Fibroblast of the conjunctiva (primary cell): ENCODE data around the gene ROR1.

ENCODE experiments used
- DNase-seq: peaks from one replicate; pipeline ENCODE4 v3.0.0-alpha.2; 2010; ENCODE audit warnings: low read depth

Gene ROR1

GRCh38 chr1:63773815-63774616 lies at the start of gene ROR1:
Gene ROR1, plus strand, starts transcription at chr1:63774017.
- peak; percentile 82 for DNase-seq

- DNase-seq, result no peak
Measured at GRCh38 chr1:63724375-63724899, 49.4 kb upstream of the ROR1 start.

DNA sequence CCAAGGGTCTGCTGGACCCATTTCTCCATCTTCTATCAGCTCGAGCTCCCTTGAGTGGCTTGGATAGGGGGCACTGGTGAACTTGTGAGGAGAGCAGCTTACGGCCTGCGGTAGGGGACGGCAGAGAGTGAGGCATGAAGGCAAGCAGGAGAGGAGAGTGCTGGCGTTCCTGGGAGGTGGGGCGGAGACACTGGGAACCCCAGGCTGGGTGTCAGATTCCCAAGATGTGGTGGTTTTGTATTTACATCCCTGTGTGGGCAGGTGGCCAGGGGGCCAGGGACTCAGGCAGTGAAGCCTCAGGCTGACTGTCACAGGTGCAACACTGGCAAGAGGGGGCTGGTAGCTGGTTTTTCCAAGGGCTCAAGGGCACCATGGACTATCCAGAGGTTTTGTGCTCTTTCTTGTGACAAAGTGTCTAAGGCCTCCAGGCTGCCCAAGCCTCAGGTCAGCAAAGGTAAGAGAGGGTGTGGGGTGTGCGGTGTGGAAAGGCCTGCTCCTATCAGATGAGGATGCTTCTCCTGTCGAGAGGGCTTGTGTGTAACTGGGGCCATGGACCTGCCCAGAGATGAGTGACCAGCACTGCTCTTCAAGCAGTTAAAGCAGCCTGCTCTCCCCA lies 45.1 kb upstream of the ROR1 start:
- no peak for DNase-seq

DNA sequence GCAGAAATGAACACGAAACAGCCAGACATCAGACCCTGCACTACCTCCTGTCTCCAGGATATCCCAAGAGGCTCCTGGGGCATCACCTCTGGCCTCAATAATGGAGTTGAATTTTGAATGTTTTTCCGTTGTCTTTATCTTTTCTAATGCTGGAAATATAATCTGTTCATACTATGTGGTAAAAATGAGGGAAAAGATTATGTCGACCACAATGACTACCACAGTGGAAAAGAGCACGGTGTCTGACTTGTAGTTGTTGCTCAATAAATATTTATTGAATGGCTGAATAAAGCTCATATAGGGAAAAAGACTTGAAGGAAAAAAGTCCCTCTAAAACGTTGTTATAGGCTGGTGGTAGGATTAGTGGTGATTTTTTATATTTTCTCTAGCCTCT lies 44.6 kb upstream of the ROR1 start:
- DNase-seq, result no peak

DNA sequence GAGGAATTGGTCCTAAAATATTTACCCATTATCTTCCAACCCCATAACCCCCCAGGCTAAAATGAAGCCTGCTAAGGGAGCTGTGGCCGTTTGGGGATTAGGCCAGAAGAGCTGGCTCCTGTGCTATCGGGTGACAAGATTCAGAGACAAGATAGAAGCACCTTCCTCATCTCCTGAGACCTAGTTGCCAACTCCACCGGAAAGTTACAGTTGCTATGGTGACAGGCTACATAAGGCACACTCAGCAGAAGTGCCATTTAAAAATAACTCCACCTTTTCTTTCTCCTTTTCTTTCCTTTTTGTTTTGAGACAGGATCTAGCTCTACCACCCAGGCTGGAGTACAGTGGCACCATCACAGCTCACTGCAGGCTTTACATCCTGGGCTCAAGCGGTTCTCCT lies 43.6 kb upstream of the ROR1 start:
- no peak for DNase-seq

GRCh38 chr1:63731117-63732043 lies 42.4 kb upstream of the ROR1 start:
- DNase-seq, result peak; percentile 70

- no peak for DNase-seq
Measured at GRCh38 chr1:63732666-63733065, 41.2 kb upstream of the ROR1 start.

- DNase-seq, result no peak
Measured at GRCh38 chr1:63738772-63739171, 35.0 kb upstream of the ROR1 start.

DNA sequence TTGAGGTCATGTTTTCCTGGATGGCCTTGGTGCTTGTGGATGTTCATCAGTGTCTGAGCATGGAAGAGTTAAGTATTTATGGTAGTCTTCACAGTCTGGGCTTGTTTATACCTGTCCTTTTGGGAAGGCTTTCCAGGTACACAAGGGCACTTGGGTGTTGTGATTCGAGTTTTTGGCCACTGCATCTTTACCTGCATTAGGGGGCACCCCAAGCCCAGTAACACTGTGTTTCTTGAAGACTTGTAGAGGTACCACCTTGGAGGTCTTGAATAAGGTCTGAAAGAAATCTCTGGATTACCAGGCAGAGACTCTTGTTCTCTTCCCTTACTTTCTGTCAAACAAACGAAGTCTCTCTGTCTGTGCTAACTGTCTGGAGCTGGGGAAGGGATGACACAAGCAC lies 34.4 kb upstream of the ROR1 start:
- no peak for DNase-seq

DNA sequence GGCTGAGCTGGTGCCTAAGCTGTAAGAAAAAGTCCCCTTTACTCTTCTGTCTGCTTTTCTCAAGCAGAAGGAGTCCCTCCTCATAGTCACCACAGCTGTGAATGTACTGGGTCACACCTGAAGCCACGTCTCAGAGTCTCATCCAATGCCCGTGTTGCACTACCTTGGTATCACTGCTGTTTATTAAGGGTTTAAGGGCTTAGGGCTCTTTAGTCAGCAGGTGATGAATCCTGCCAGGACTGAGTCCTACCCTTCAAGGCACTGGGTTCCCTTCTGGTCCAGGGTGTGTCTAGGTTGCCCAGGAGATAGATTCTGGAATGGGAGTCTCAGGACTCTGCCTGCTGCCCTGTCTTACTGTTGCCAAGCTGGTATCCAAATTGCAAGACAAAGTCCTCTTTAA lies 33.4 kb upstream of the ROR1 start:
- DNase-seq, result no peak

DNA sequence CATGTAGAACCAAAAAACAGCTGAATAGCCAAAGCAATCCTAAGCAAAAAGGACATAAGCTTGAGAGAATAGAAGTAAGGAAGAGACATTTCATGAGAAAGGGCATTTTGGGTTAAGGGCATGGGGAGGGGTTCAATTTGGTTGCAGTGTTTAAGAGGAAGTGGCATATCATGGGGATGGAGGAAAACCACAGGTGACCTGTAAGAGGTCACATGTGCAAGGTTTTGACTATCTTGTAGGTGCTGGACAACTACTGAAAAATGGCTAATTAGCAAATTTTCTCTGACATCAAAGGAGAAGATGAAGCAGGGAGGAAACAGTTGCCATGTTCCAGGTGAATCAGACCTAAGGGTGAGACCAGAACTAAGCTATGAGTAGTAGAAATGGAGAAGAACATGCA lies 31.3 kb upstream of the ROR1 start:
- DNase-seq, result no peak

DNA sequence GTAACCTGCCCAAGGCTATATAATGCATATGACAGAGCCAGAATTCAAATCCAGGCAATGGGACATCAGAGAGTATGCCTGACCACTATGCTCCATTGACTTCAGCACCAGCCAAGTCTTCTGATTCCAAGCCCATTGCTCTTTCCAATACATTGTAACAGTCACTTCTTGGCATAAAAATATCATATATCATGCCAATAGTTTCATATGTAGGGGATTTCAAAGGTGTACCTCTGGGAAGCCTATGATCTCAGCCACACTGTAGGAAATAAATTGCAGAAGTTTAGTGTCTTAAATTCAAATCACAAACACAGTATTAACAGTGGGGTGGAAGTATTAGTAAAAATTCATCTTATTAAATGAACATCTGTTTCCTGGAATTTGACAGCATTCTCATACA lies 30.0 kb upstream of the ROR1 start:
- no peak for DNase-seq

GRCh38 chr1:63746129-63746864 lies 27.5 kb upstream of the ROR1 start:
- DNase-seq, result peak; percentile 63

DNA sequence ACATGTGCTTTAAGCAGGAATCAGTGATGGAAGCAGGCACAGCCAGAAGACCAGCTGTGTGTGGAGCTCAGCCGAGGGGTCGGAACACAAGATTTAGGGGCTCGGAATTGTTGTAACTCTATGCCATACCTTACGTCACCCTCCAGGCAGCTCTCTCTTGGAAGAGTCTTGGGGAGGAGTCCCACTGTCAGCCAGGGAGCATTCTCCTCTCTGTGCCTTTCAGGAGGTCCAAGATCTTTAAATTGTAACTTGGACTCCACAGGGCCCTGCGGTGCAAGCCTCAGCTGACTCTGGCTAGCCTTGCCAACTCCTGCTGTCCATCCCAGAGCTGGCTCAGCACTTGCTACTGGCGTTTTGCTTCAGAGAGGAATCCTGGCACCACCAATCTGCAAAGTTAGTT lies 26.4 kb upstream of the ROR1 start:
- no peak for DNase-seq

GRCh38 chr1:63748046-63748580 lies 25.7 kb upstream of the ROR1 start:
- DNase-seq, result no peak

- no peak for DNase-seq
Measured at GRCh38 chr1:63748641-63749040, 25.2 kb upstream of the ROR1 start.

DNA sequence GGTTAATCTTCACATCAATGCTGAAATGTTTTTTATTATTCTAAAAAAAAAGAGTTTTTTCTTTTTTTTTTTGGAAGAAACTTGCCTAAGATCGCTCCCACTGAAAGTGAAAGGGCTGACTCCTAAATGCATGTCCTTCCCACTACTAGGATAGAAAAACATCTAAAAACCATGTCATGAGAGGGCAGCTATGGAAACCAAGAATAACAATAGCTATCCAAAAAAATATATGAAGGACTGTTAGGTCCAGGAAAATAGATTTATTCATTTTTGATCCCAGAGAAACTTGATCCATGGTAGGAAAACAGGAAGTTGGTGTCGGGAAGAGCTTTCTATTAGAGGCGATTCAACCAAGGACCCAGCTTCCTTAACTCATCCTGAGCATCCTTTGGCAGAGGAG lies 23.1 kb upstream of the ROR1 start:
- no peak for DNase-seq

DNA sequence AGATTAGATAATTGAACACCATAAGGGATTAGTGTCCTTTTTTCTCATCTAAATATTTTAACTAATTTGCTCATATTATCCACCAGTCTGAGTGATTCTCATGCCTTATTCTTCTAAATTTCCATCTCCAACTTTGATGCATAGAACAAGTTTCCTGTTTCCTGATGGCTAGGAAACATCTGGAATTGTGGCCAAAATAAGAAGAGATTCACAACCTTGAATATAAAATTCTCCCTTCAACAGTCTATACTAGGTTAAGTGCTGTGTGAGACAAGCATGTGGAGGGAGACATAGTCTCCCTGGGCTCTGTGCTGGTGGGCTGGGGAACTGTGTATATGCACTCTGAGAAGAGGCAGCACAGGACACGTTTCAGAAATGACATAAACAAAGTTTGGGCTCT lies 21.6 kb upstream of the ROR1 start:
- no peak for DNase-seq

GRCh38 chr1:63753591-63753990 lies 20.2 kb upstream of the ROR1 start:
- DNase-seq, result no peak

DNA sequence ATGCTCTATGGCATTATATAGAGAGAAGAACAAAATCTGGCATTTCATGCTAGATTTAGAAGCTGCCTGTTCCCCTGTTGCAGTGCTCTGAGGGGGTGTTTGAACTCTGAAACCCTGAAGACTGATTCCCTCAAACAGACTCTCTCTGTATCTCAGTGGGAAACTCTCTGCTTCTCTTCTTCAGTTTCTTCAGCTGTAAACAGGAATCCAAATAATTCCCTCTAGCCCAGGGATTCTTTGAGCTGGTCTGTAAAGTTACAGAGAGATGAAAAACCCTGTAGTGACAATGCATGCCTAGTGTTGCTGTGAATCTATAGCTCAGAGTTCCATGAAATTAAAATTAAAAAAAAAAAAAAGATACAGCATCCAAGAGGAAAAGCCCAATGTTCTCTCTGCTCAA lies 17.0 kb upstream of the ROR1 start:
- DNase-seq, result no peak

DNA sequence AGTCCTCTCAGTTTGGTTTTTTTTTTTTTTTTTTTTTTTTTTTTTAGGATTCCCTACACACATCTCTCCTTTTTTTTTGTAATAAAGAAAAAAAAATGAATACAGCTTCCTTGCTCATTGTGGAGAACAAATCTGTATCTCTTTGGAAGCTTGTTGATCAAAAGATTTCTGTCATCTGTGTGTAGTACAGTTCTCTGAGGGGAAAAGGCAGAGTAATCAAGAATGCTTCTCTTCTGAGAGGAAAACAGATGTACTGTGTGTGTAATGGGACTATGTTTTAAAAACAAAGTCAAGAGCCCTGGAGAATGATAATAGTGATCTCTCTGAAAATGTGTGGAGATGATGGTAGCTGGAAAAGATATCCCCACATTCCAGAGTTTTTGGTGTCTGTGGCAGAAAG lies 16.5 kb upstream of the ROR1 start:
- no peak for DNase-seq

DNA sequence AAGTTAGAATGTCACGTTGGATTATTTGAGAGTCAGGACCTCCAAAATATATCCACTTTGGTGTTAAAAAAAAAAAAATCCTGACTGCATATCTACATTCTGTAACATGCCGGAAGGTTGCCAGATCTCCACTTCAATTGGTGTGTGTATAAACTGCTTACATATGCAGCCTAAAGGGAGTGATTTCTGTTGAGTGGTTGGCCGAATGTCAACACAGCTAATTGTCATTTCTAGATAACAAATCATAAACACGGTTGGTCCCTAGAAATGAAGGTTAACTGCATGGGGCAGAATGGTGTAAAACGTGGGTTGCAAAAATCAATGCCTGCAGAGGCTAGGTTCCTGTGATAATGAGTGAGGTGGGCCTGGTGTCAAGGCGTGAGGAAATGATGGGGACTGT lies 15.0 kb upstream of the ROR1 start:
- DNase-seq, result no peak
